Pulmonary artery endothelial cell (primary cell): Measurements from ENCODE around the gene SVIP. TPM values are rescaled to one million over a fixed set of nuclear protein-coding genes. Genes with fewer than 3 reads are reported as not detected.

Experiments used
- DNase-seq: peaks from one replicate; pipeline ENCODE4 v3.0.0-alpha.2; 2011; ENCODE audit warnings: low read depth, low spot score
- total RNA-seq: library from RNA; depleted of rRNA; stranded (reverse); fragments of >200 nt; gene quantifications from 2 replicates; pipeline ENCODE4 v1.2.3, GENCODE V29; 2014

SVIP gene
- total RNA-seq, 1 donor from 2014 or later: 23.6 TPM

- no peak for DNase-seq
These were observed 33.7 kb downstream of the SVIP start for GRCh38 chr11:22795914-22796313.

- DNase-seq: peak; percentile 65
These were observed 37.1 kb downstream of the SVIP start for GRCh38 chr11:22792497-22792896.

DNA sequence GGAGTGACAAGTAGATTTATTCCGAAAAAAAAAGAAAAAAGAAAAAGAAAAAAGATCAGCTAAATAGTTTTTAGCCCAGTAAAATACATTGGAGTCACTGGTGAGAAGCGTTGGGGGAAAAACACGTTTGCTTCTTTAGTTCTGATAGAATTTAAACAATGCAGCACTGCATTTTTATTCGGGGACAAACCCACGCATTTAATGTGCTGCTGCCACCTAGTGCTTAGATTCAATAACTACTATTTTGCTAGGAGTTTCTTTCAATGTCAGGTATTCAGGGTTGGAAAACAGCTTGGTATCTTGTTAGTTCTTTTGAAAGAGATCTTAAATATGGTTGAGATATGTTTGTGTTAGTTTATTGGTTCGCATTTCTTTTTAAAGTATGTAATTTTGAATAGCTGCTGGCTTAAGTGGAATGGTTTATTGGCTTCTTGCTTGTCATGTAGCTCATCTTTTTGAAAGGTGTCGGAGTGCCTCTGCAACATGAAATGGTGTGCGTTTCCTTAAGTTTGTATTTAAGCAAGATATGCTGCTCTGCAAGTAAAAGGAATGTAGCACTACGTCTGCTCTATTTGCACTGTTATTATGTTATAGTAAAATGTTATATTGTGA lies 41.9 kb downstream of the SVIP start:
- DNase-seq: no peak

GRCh38 chr11:22787055-22787454 lies 42.5 kb downstream of the SVIP start:
- no peak for DNase-seq

GRCh38 chr11:22786475-22786874 lies 43.1 kb downstream of the SVIP start:
- DNase-seq: no peak

- peak; percentile 64 for DNase-seq
These were observed 44.4 kb downstream of the SVIP start for GRCh38 chr11:22785251-22785650.

DNA sequence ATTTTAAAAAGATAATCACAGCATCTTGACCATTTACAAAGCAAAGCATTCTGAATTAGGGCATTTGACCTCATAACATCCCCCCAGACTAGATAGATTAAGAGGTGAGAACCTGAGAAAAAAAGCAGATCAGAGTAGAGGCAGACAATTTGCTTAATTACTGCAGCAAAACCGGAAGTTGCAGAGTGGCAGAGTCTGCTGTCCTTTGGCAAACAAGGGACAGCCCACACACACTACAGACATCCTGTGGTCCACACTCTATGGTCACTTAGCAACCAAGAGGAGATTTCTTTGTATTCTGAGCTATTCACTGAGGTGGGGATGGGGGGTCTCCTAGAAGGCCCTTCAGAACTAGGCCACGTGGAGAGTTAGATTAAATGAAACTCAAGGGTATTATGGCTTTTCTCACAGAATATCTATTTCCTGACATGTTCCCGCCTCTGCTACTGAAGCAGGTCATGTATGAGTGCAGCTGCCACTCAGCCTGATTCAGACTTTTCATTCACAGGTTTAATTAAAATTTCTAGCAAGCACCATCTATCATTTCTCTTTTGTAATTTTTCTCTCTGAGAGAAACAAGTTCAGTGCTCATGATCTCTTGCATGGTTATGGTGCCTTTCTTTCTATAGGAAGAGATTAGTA lies 48.5 kb downstream of the SVIP start:
- DNase-seq: no peak

GRCh38 chr11:22779850-22780249 lies 49.8 kb downstream of the SVIP start:
- no peak for DNase-seq

- DNase-seq: no peak
These were observed 51.0 kb downstream of the SVIP start for GRCh38 chr11:22778642-22779041.

DNA sequence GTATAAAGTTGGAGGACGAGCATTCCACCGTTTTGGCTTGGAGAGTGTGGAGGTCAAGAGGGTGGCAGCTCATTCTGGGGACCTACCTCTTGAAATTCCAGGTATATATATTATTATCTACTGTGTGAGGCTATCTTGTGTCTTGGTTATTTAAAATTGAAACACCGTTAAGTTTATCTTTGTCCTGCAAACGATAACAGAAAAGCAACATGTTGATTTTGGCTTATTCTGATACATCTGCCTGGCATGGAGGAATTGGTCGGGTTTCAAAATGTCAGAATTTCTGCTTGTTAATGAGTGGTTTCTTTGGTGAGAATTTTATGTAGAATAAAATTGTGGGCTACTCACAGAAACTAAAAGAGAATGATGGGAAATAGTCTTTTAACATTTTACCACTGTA lies 54.4 kb downstream of the SVIP start:
- no peak for DNase-seq

GRCh38 chr11:22774716-22775115 lies 54.9 kb downstream of the SVIP start:
- no peak for DNase-seq

GRCh38 chr11:22769081-22769480 lies 60.5 kb downstream of the SVIP start:
- no peak for DNase-seq

Other genes with a start within 250 kb of the SVIP start
- 13.3 and 13.5 TPM in 2 replicates for gene FANCF, start 204.0 kb downstream of the SVIP start, total RNA-seq
- 0.53 and 0.88 TPM in 2 replicates for gene GAS2, start 163.2 kb downstream of the SVIP start, total RNA-seq
- not detected in 2 replicates for gene CCDC179, start 30.7 kb upstream of the SVIP start, total RNA-seq